Liver (tissue), 9 donors: ENCODE results near the gene GBA3. TPM values are rescaled to one million over a fixed set of nuclear protein-coding genes. Genes with fewer than 3 reads are reported as not detected.

Source experiments
- DNase-seq: peaks from one replicate; pipeline ENCODE4 v3.0.0-alpha.2; 2017; ENCODE audit warnings: low spot score
- H3K27ac ChIP-seq, 2 donors: one replicate each; pipeline ENCODE4 v1.7.0; 2013; ENCODE audit warnings: inconsistent platforms in 2 of 2, low read length in 2 of 2, control low read depth in 1 of 2, low read depth in 1 of 2, mild to moderate bottlenecking in 1 of 2
- H3K27me3 ChIP-seq, 4 donors: one replicate each; pipeline versions ENCODE4 v1.6.1 to v1.7.0; 2013; ENCODE audit warnings: low read length in 3 of 4, inconsistent platforms in 1 of 4, mild to moderate bottlenecking in 1 of 4, moderate library complexity in 1 of 4; ENCODE audit not compliant: control insufficient read depth in 4 of 4, insufficient read depth in 4 of 4
- H3K36me3 ChIP-seq, 4 donors: one replicate each; pipeline versions ENCODE4 v1.6.1 to v1.7.0; 2013; ENCODE audit warnings: low read length in 3 of 4, mild to moderate bottlenecking in 3 of 4, low read depth in 1 of 4, moderate library complexity in 1 of 4; ENCODE audit not compliant: control insufficient read depth in 4 of 4, insufficient read depth in 3 of 4
- H3K4me1 ChIP-seq, 4 donors: one replicate each; pipeline versions ENCODE4 v1.6.1 to v1.7.0; 2013; ENCODE audit warnings: low read length in 3 of 4, mild to moderate bottlenecking in 3 of 4, moderate library complexity in 1 of 4; ENCODE audit not compliant: control insufficient read depth in 4 of 4, insufficient read depth in 4 of 4
- H3K4me3 ChIP-seq, 3 donors: one replicate each; pipeline versions ENCODE4 v1.6.1 to v1.7.0; 2013; ENCODE audit warnings: low read length in 3 of 3, control low read depth in 1 of 3, low read depth in 1 of 3, mild to moderate bottlenecking in 1 of 3
- H3K9ac ChIP-seq, 2 donors: one replicate each; pipeline ENCODE4 v1.7.0; 2013; ENCODE audit warnings: low read length in 2 of 2, mild to moderate bottlenecking in 2 of 2, moderate library complexity in 2 of 2, control low read depth in 1 of 2, low read depth in 1 of 2
- H3K9me3 ChIP-seq, 4 donors: one replicate each; pipeline versions ENCODE4 v1.6.1 to v1.7.0; 2013; ENCODE audit warnings: low read length in 3 of 4; ENCODE audit not compliant: control insufficient read depth in 4 of 4
- EGR1 ChIP-seq, 2 donors: IDR thresholded peaks; 2 replicates each; pipeline ENCODE4 v1.6.1; 2016 to 2018; ENCODE audit warnings: antibody characterized with exemption in 2 of 2, low read depth in 2 of 2
- FOXA1 ChIP-seq: IDR thresholded peaks from 2 replicates; pipeline ENCODE4 v1.6.1; 2016; ENCODE audit warnings: antibody characterized with exemption
- FOXA2 ChIP-seq: IDR thresholded peaks from 2 replicates; pipeline ENCODE4 v1.6.1; 2016; ENCODE audit warnings: antibody characterized with exemption
- GABPA ChIP-seq, 2 donors: IDR thresholded peaks in 1 of 2; conservative IDR thresholded peaks in 1 of 2; 2 replicates each; pipeline ENCODE4 v1.6.1; 2016; ENCODE audit warnings: antibody characterized with exemption in 2 of 2, mild to moderate bottlenecking in 1 of 2, moderate library complexity in 1 of 2
- HNF4A ChIP-seq, 2 donors: conservative IDR thresholded peaks; 2 replicates each; pipeline ENCODE4 v1.6.1; 2016; ENCODE audit warnings: antibody characterized with exemption in 2 of 2, mild to moderate bottlenecking in 2 of 2
- HNF4G ChIP-seq: IDR thresholded peaks from 2 replicates; pipeline ENCODE4 v1.6.1; 2016; ENCODE audit warnings: antibody characterized with exemption
- JUND ChIP-seq, 2 donors: IDR thresholded peaks; 2 replicates each; pipeline ENCODE4 v1.6.1; 2016; ENCODE audit warnings: antibody characterized with exemption in 2 of 2
- NR2F2 ChIP-seq: IDR thresholded peaks from 2 replicates; pipeline ENCODE4 v1.6.1; 2016; ENCODE audit warnings: antibody characterized with exemption
- RAD21 ChIP-seq, 2 donors: IDR thresholded peaks; 2 replicates each; pipeline ENCODE4 v1.6.1; 2016; ENCODE audit warnings: antibody characterized with exemption in 2 of 2, mild to moderate bottlenecking in 2 of 2
- RXRA ChIP-seq, 2 donors: IDR thresholded peaks; 2 replicates each; pipeline ENCODE4 v1.6.1; 2017 to 2018; ENCODE audit warnings: antibody characterized with exemption in 2 of 2, mild to moderate bottlenecking in 1 of 2
- SP1 ChIP-seq: IDR thresholded peaks from 2 replicates; pipeline ENCODE4 v1.6.1; 2018; ENCODE audit warnings: antibody characterized with exemption, mild to moderate bottlenecking
- TAF1 ChIP-seq: conservative IDR thresholded peaks from 2 replicates; pipeline ENCODE4 v1.6.1; 2016; ENCODE audit warnings: antibody characterized with exemption, mild to moderate bottlenecking
- YY1 ChIP-seq: IDR thresholded peaks from 2 replicates; pipeline ENCODE4 v1.6.1; 2016; ENCODE audit warnings: antibody characterized with exemption, mild to moderate bottlenecking
- polyA plus RNA-seq, 2 donors: library from polyadenylated mRNA; stranded (reverse) in 1 of 2; unstranded in 1 of 2; fragments of 200-250 nt in 1 of 2; fragments of >200 nt in 1 of 2; fragmentation: Nextera tagmentation in 1 of 2; extraction: Ambion mirVana in 1 of 2; gene quantifications; one replicate each; pipeline versions ENCODE4 v1.2.1 to v1.2.3, GENCODE V29; 2013 to 2015
- total RNA-seq, 2 donors: library from RNA; depleted of rRNA; stranded (reverse); fragments of >200 nt; gene quantifications; one replicate each; pipeline ENCODE4 v1.2.3, GENCODE V29; 2014
- TF ChIP-seq, protein P1 (sequence below): IDR thresholded peaks from 2 replicates; pipeline ENCODE4 v1.6.1; 2016; ENCODE audit warnings: antibody characterized with exemption
- TF ChIP-seq, protein P2 (sequence below): IDR thresholded peaks from 2 replicates; pipeline ENCODE4 v1.6.1; 2016; ENCODE audit warnings: antibody characterized with exemption
- TF ChIP-seq, protein P3 (sequence below): fragments of 150-350 bp; IDR thresholded peaks from 2 replicates; pipeline ENCODE4 v1.5.1; 2017; ENCODE audit warnings: improper control_type of control experiment, low read depth, low read length; ENCODE audit not compliant: missing input control
- TF ChIP-seq, protein P4 (sequence below): IDR thresholded peaks from 2 replicates; pipeline ENCODE4 v1.6.1; 2016; ENCODE audit warnings: antibody characterized with exemption, mild to moderate bottlenecking
- TF ChIP-seq, protein P5 (sequence below): IDR thresholded peaks from 2 replicates; pipeline ENCODE4 v1.6.1; 2016; ENCODE audit warnings: antibody characterized with exemption
- donor health status: healthy.
- donor health status: healthy.
- donor health status: healthy.
- donor health status: healthy.
- donor health status: healthy.

Gene GBA3
- total and polyA plus RNA-seq, 4 donors, result 10.6 to 36.7 (median 18.9) TPM

DNA sequence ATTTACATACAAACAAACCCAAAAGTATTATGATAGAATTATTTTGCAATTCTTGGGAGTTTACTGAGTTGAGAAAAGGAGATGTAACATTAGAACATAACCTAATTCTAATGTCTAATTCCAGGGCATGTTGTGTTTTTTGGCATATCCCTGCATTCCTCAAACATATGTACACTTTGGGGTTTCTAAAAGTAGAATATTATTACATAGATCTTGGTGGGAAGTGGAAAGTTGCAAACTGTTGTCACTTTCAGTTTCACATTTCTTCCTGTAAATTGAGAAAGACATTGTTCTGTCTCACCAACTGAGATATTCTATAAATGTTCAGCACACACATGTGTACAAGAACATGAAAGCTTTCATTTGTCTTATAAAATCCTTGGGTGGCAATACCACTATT, 24.4 kb upstream of the GBA3 start:
- Histone ChIP-seq H3K36me3 (no peaks in the 10 kb centered on the region), H3K4me3 (no peak overlapping the region), H3K4me1 (peaks cover 0 to 5% (median 3%) of the 10 kb centered on the region in 4 donors), H3K27me3 (no peaks in the 10 kb centered on the region), H3K27ac (peak overlapping the region in 1 of 2 donors; percentile 49), H3K9me3 (no peaks in the 10 kb centered on the region), H3K9ac (peak overlapping the region in 1 of 2 donors; percentile 48)
- no peak for DNase-seq
- TF ChIP-seq SP1, result no peak
- TF ChIP-seq, protein P1, sequence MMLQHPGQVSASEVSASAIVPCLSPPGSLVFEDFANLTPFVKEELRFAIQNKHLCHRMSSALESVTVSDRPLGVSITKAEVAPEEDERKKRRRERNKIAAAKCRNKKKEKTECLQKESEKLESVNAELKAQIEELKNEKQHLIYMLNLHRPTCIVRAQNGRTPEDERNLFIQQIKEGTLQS, result no peak
- TF ChIP-seq FOXA1, result no peak
- TF ChIP-seq, protein P2, sequence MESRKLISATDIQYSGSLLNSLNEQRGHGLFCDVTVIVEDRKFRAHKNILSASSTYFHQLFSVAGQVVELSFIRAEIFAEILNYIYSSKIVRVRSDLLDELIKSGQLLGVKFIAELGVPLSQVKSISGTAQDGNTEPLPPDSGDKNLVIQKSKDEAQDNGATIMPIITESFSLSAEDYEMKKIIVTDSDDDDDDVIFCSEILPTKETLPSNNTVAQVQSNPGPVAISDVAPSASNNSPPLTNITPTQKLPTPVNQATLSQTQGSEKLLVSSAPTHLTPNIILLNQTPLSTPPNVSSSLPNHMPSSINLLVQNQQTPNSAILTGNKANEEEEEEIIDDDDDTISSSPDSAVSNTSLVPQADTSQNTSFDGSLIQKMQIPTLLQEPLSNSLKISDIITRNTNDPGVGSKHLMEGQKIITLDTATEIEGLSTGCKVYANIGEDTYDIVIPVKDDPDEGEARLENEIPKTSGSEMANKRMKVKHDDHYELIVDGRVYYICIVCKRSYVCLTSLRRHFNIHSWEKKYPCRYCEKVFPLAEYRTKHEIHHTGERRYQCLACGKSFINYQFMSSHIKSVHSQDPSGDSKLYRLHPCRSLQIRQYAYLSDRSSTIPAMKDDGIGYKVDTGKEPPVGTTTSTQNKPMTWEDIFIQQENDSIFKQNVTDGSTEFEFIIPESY, result no peak
- TF ChIP-seq, protein P3, sequence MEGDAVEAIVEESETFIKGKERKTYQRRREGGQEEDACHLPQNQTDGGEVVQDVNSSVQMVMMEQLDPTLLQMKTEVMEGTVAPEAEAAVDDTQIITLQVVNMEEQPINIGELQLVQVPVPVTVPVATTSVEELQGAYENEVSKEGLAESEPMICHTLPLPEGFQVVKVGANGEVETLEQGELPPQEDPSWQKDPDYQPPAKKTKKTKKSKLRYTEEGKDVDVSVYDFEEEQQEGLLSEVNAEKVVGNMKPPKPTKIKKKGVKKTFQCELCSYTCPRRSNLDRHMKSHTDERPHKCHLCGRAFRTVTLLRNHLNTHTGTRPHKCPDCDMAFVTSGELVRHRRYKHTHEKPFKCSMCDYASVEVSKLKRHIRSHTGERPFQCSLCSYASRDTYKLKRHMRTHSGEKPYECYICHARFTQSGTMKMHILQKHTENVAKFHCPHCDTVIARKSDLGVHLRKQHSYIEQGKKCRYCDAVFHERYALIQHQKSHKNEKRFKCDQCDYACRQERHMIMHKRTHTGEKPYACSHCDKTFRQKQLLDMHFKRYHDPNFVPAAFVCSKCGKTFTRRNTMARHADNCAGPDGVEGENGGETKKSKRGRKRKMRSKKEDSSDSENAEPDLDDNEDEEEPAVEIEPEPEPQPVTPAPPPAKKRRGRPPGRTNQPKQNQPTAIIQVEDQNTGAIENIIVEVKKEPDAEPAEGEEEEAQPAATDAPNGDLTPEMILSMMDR, result no peak
- no peak for TF ChIP-seq HNF4G
- no peak for TF ChIP-seq TAF1
- TF ChIP-seq GABPA (IDR thresholded peaks at IDR 0.05 in 1 of 2, conservative IDR thresholded peaks at IDR 0.05 in 1 of 2), result no peak
- TF ChIP-seq, protein P4, sequence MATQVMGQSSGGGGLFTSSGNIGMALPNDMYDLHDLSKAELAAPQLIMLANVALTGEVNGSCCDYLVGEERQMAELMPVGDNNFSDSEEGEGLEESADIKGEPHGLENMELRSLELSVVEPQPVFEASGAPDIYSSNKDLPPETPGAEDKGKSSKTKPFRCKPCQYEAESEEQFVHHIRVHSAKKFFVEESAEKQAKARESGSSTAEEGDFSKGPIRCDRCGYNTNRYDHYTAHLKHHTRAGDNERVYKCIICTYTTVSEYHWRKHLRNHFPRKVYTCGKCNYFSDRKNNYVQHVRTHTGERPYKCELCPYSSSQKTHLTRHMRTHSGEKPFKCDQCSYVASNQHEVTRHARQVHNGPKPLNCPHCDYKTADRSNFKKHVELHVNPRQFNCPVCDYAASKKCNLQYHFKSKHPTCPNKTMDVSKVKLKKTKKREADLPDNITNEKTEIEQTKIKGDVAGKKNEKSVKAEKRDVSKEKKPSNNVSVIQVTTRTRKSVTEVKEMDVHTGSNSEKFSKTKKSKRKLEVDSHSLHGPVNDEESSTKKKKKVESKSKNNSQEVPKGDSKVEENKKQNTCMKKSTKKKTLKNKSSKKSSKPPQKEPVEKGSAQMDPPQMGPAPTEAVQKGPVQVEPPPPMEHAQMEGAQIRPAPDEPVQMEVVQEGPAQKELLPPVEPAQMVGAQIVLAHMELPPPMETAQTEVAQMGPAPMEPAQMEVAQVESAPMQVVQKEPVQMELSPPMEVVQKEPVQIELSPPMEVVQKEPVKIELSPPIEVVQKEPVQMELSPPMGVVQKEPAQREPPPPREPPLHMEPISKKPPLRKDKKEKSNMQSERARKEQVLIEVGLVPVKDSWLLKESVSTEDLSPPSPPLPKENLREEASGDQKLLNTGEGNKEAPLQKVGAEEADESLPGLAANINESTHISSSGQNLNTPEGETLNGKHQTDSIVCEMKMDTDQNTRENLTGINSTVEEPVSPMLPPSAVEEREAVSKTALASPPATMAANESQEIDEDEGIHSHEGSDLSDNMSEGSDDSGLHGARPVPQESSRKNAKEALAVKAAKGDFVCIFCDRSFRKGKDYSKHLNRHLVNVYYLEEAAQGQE, result no peak
- TF ChIP-seq YY1, result no peak
- TF ChIP-seq JUND (IDR thresholded peaks at IDR 0.05), result no peak
- no peak for TF ChIP-seq HNF4A (conservative IDR thresholded peaks at IDR 0.05)
- no peak for TF ChIP-seq FOXA2
- TF ChIP-seq, protein P5, sequence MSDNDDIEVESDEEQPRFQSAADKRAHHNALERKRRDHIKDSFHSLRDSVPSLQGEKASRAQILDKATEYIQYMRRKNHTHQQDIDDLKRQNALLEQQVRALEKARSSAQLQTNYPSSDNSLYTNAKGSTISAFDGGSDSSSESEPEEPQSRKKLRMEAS, result no peak
- no peak for TF ChIP-seq NR2F2
- TF ChIP-seq EGR1 (IDR thresholded peaks at IDR 0.05; ENCODE audit: low read depth in 2 of 2), result no peak
- TF ChIP-seq RAD21 (IDR thresholded peaks at IDR 0.05), result no peak
- TF ChIP-seq RXRA (IDR thresholded peaks at IDR 0.05), result no peak
